Peyer's patch (tissue), 4 donors: ENCODE results near the gene MFAP4. TPM values are rescaled to one million over a fixed set of nuclear protein-coding genes. Genes with fewer than 3 reads are reported as not detected.

Source experiments
- DNase-seq, 3 donors: peaks; one replicate each; pipeline ENCODE4 v3.0.0-alpha.2; 2017 to 2019
- H3K27ac ChIP-seq, 4 donors: fragments of 200-600 bp; sonication (generic); one replicate each; pipeline ENCODE4 v1.5.1; 2016 to 2019
- H3K27me3 ChIP-seq, 2 donors: fragments of 200-600 bp; sonication (generic); one replicate each; pipeline ENCODE4 v1.5.1; 2019
- H3K36me3 ChIP-seq, 3 donors: fragments of 200-600 bp; sonication (generic); one replicate each; pipeline ENCODE4 v1.5.1; 2016 to 2019
- H3K4me1 ChIP-seq, 4 donors: fragments of 200-600 bp; sonication (generic); one replicate each; pipeline ENCODE4 v1.5.1; 2016 to 2019
- H3K4me3 ChIP-seq, 4 donors: fragments of 200-600 bp; sonication (generic); 1 replicate in 3 of 4; 2 replicates in 1 of 4; pipeline ENCODE4 v1.5.1; 2016 to 2019; ENCODE audit warnings: mild to moderate bottlenecking in 1 of 4
- H3K9me3 ChIP-seq, 4 donors: fragments of 200-600 bp; sonication (generic); one replicate each; pipeline ENCODE4 v1.5.1; 2016 to 2019; ENCODE audit warnings: mild to moderate bottlenecking in 1 of 4
- POLR2A ChIP-seq, 2 donors: fragments of 450-650 bp; IDR thresholded peaks; one replicate each; pipeline ENCODE4 v1.5.1; 2017; ENCODE audit warnings: antibody characterized with exemption in 2 of 2, mild to moderate bottlenecking in 2 of 2, moderate library complexity in 2 of 2
- total RNA-seq, 4 donors: library from RNA; depleted of rRNA; stranded (reverse); fragments of >200 nt; gene quantifications; one replicate each; pipeline ENCODE4 v1.1.0, GENCODE V29; 2016
- TF ChIP-seq, protein P1 (sequence below), 6 experiments: fragments of 450-650 bp in 4 of 6; fragments of 200-600 bp in 2 of 6; sonication (generic) in 1 of 6; IDR thresholded peaks; one replicate each; pipeline ENCODE4 v1.5.1; 2017 to 2019; ENCODE audit warnings: antibody characterized with exemption in 6 of 6, mild to moderate bottlenecking in 3 of 6, moderate library complexity in 1 of 6

The MFAP4 gene
- total RNA-seq, 4 donors from 2014 or later = 12.6 to 70.8 (median 43.9) TPM

DNA sequence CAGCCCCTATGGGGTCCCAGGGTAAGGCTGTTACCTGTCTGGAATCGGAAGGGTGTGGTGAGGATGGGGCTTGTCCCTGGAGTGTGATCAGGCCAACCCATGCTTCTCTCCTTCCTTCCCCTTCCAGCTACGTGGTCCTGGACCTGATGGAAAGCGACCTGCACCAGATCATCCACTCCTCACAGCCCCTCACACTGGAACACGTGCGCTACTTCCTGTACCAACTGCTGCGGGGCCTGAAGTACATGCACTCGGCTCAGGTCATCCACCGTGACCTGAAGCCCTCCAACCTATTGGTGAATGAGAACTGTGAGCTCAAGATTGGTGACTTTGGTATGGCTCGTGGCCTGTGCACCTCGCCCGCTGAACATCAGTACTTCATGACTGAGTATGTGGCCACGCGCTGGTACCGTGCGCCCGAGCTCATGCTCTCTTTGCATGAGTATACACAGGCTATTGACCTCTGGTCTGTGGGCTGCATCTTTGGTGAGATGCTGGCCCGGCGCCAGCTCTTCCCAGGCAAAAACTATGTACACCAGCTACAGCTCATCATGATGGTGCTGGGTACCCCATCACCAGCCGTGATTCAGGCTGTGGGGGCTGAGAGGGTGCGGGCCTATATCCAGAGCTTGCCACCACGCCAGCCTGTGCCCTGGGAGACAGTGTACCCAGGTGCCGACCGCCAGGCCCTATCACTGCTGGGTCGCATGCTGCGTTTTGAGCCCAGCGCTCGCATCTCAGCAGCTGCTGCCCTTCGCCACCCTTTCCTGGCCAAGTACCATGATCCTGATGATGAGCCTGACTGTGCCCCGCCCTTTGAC lies 6.3 kb downstream of the MFAP4 start:
- Histone ChIP-seq H3K4me1 (peaks cover 0 to 51% (median 7%) of the 10 kb centered on the region in 4 donors), H3K27ac (no peak overlapping the region), H3K36me3 (peaks cover 0 to 51% (median 0%) of the 10 kb centered on the region in 3 donors), H3K27me3 (no peaks in the 10 kb centered on the region), H3K4me3 (no peak overlapping the region), H3K9me3 (no peaks in the 10 kb centered on the region)
- TF ChIP-seq, protein P1, sequence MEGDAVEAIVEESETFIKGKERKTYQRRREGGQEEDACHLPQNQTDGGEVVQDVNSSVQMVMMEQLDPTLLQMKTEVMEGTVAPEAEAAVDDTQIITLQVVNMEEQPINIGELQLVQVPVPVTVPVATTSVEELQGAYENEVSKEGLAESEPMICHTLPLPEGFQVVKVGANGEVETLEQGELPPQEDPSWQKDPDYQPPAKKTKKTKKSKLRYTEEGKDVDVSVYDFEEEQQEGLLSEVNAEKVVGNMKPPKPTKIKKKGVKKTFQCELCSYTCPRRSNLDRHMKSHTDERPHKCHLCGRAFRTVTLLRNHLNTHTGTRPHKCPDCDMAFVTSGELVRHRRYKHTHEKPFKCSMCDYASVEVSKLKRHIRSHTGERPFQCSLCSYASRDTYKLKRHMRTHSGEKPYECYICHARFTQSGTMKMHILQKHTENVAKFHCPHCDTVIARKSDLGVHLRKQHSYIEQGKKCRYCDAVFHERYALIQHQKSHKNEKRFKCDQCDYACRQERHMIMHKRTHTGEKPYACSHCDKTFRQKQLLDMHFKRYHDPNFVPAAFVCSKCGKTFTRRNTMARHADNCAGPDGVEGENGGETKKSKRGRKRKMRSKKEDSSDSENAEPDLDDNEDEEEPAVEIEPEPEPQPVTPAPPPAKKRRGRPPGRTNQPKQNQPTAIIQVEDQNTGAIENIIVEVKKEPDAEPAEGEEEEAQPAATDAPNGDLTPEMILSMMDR (IDR thresholded peaks at IDR 0.05) = no peak
- no peak for TF ChIP-seq POLR2A (IDR thresholded peaks at IDR 0.05)
- peak in 1 of 3 donors; percentile 48 for DNase-seq

DNA sequence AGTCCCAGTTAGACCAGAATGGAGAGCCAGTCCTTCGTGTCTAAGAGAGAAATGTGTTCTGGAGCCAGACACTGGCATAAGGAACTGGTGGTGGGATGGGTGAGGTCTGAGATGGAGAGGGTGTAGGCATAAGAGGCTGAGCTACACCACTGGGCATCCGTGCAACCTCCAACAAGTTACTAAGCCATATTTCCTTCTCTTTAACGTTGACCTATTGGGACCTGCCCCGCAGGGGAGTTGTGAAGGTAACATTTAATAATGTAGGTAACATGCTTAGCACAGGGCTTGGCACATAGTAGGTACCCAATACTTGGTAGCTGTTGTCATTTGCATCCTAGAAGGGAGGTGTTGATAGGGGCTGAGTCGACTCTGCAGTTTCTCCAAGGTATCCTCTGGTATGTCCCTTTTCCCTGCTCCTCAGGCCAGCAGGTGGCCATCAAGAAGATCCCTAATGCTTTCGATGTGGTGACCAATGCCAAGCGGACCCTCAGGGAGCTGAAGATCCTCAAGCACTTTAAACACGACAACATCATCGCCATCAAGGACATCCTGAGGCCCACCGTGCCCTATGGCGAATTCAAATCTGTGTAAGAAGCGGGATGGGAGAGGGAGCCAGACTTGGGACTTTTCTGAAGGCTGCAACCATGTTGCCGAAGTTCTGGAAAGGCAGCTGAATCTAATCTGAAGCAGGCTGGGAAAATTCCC lies 7.5 kb downstream of the MFAP4 start:
- Histone ChIP-seq H3K4me3 (peak overlapping the region in 3 of 4 donors; percentile 70 to 86 (median 85)), H3K36me3 (peaks cover 0 to 51% (median 0%) of the 10 kb centered on the region in 3 donors), H3K27me3 (no peaks in the 10 kb centered on the region), H3K9me3 (no peaks in the 10 kb centered on the region), H3K4me1 (peaks cover 0 to 39% (median 5%) of the 10 kb centered on the region in 4 donors), H3K27ac (peak overlapping the region; percentile 88 to 97 (median 92))
- no peak for TF ChIP-seq POLR2A (IDR thresholded peaks at IDR 0.05)
- TF ChIP-seq, protein P1 (IDR thresholded peaks at IDR 0.05) = no peak
- DNase-seq = peak in 1 of 3 donors; percentile 41

DNA sequence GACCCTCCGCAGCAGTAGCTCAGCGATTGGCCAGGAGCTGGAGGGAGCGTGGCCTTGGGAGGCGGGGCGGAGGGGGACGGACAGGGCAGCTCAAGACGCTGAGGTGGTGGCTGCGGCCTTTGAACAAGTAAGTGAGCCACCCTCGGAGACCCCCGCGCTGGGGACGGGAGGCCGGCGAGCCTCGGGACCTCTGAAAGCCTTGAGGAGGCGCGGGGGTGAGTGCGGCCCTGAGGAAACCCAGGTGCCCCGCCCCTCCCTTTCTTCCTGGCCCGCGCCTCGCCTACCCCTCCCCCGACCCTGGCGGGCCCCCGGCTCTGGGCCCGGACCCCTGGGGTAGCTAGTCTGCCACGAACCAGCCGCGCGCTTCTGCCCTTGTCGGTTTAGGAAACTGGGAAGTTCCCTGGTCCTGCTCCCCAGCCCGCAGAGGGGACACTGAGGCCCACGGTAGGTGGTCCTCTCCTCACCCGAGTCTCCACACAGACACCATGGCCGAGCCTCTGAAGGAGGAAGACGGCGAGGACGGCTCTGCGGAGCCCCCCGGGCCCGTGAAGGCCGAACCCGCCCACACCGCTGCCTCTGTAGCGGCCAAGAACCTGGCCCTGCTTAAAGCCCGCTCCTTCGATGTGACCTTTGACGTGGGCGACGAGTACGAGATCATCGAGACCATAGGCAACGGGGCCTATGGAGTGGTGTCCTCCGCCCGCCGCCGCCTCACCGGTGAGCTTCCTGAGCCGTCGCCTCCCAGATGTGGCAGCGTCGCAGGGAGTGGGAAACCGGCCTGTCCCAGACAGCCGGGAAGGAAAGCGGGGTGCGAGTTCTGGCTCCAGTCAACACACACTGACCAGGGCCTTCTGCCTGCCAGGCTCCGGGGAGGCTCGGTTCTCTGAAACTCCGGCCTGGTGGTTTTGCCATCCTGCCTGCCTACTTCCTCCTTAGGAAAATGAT lies 8.3 kb downstream of the MFAP4 start, which contains the start of gene MAPK7:
MAPK7 (plus strand) TSS at position 83 of the 945 bp plus-strand sequence; CDS start at position 486, 403 bp downstream.
- H3K36me3 ChIP-seq = peaks cover 0 to 43% (median 0%) of the 10 kb centered on the region in 3 donors
- H3K4me3 ChIP-seq = peak within 1 kb of the TSS; percentile 69 to 86 (median 78)
- TF ChIP-seq POLR2A (IDR thresholded peaks at IDR 0.05) = peak in 1 of 2 donors; percentile 18
- TF ChIP-seq, protein P1 (IDR thresholded peaks at IDR 0.05) = no peak
- H3K9me3 ChIP-seq = no peaks in the 10 kb centered on the region
- peak within 1 kb of the TSS; percentile 88 to 97 (median 92) for H3K27ac ChIP-seq
- peak in 2 of 3 donors; percentile 57 to 62 for DNase-seq
- no peaks in the 10 kb centered on the region for H3K27me3 ChIP-seq
- H3K4me1 ChIP-seq = peaks cover 0 to 31% (median 5%) of the 10 kb centered on the region in 4 donors

GRCh38 chr17:19377602-19378415 lies 9.2 kb downstream of the MFAP4 start:
- H3K4me1 ChIP-seq = peaks cover 0 to 24% (median 5%) of the 10 kb centered on the region in 4 donors
- H3K27ac ChIP-seq = peak overlapping the region; percentile 88 to 97 (median 92)
- peaks cover 0 to 34% (median 0%) of the 10 kb centered on the region in 3 donors for H3K36me3 ChIP-seq
- DNase-seq = peak; percentile 94 to 99 (median 98)
- H3K27me3 ChIP-seq = no peaks in the 10 kb centered on the region
- TF ChIP-seq, protein P1 (IDR thresholded peaks at IDR 0.05) = no peak
- peak; percentile 60 to 65 for TF ChIP-seq POLR2A (IDR thresholded peaks at IDR 0.05)
- H3K9me3 ChIP-seq = no peaks in the 10 kb centered on the region
- peak overlapping the region; percentile 69 to 86 (median 78) for H3K4me3 ChIP-seq
